ENCODE results near the gene ATP1A4.
A peak's percentile ranks its signal among the peaks of the same experiment; 100 is the strongest.

Gene ATP1A4

DNA sequence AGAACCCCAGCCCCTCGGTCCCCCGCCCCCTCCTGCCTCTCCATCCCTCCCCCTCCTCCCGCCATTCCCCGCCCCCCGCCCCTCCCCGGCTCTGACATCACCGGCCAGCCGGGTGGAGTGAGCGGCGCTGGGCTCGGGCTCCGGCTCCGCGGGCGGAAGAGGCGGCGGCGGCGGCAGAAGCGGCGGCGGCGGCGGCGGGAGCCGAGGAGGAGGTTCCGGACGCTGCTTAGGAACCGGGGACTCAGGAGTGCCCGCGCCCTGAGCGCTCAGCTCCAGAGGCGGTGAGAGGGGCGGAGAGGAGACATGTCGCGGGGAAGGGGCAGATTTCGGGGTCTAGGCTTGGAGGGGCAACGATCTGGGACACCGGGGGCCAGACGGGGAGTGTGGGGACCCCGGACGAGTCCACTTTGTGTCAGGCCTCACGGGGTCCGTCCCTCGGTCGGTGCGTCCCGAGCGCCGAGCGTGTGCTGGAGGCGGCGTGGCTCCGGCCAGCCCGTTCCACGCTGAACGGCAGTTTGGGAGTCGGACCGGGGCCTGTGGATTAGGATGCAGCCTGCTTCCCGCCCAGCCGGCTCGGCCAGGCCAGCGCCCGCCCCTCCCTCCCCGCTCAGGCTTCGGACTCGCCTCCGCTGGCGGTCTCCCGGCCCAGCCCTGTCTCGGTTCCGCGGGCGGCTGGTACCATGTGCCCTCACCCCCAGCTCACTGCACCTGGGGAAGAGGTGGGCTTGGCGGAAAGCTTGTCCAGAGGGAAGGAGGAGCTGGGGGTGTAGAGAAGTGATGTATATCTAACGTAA lies 54.0 kb downstream of the ATP1A4 start, which contains the start of gene PEA15:
Gene PEA15, plus strand, starts transcription at position 143 of the 794 bp plus-strand sequence. CDS start 6,161 bp downstream, outside the sequence.
- TF ChIP-seq, protein P1, sequence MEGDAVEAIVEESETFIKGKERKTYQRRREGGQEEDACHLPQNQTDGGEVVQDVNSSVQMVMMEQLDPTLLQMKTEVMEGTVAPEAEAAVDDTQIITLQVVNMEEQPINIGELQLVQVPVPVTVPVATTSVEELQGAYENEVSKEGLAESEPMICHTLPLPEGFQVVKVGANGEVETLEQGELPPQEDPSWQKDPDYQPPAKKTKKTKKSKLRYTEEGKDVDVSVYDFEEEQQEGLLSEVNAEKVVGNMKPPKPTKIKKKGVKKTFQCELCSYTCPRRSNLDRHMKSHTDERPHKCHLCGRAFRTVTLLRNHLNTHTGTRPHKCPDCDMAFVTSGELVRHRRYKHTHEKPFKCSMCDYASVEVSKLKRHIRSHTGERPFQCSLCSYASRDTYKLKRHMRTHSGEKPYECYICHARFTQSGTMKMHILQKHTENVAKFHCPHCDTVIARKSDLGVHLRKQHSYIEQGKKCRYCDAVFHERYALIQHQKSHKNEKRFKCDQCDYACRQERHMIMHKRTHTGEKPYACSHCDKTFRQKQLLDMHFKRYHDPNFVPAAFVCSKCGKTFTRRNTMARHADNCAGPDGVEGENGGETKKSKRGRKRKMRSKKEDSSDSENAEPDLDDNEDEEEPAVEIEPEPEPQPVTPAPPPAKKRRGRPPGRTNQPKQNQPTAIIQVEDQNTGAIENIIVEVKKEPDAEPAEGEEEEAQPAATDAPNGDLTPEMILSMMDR (IDR thresholded peaks at IDR 0.05; ENCODE audit: unreplicated experiment in 3 of 3) = no peak
- H3K9me3 Mint-ChIP-seq = no peaks in the 10 kb centered on the region
- peak within 1 kb of the TSS; percentile 74 to 80 (median 74) for H3K27ac Mint-ChIP-seq
- H3K4me1 Mint-ChIP-seq = peaks cover 54% of the 10 kb centered on the region
- H3K36me3 Mint-ChIP-seq (ENCODE audit: low read depth) = peaks cover 21% of the 10 kb centered on the region
- no peaks in the 10 kb centered on the region for H3K27me3 Mint-ChIP-seq (ENCODE audit: low read depth)
- H3K4me3 Mint-ChIP-seq = peak within 1 kb of the TSS; percentile 81 to 87 (median 83)

DNA sequence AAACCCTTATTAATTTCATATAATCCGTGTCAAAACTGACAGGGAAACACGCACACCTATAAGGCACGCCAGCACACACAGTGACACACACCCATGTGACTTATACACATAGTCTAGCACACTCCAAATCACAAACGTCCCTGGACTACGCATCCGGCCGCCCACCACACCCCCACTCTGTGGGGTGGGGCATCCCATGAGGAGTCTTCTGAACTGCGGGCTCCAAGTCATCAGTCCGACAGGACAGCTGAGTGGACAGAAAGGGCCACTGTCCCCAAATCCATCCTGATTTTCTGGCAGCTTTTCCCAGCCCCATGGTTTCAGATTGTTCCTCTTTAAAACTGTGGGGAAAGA lies 54.6 kb downstream of the ATP1A4 start:
- peaks cover 57% of the 10 kb centered on the region for H3K4me1 Mint-ChIP-seq
- peak overlapping the region; percentile 73 to 80 (median 74) for H3K27ac Mint-ChIP-seq
- no peaks in the 10 kb centered on the region for H3K9me3 Mint-ChIP-seq
- H3K27me3 Mint-ChIP-seq (ENCODE audit: low read depth) = no peaks in the 10 kb centered on the region
- TF ChIP-seq, protein P1 (IDR thresholded peaks at IDR 0.05; ENCODE audit: unreplicated experiment in 3 of 3) = no peak
- H3K36me3 Mint-ChIP-seq (ENCODE audit: low read depth) = peaks cover 23% of the 10 kb centered on the region
- peak overlapping the region; percentile 81 to 87 (median 83) for H3K4me3 Mint-ChIP-seq

DNA sequence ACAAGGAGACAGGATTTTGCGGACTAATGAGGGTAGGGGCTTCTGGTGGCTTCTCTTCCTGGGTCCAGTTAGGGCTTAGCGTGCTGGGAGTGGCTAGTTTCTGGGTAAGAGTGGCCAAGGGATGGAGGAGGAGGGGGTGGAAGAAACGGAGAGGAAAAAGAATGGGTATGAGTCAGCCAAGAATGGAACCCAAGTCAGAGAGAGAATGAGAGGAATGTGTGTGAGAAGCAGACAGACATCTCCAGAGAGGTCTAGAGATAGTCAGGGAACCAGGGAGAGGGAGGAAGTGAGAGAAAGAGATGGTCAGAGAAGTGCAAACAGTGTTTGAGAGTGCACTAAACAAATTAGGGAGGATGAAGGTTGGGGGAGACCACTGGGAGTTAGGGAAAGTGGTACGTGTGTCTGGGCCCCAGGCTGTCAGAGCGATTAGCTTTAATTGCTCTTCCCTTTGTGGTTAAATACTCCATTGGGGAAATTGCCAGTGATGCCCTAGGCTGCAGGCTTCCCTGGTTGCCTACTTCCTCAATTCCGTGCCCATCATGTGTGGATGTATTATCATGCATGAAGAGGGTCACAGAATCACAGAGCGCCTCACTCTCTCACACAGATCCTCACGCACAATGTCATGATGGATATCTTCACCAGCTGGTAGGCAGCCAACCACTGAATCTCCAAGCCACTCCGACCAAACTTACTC lies 55.2 kb downstream of the ATP1A4 start:
- Mint-ChIP-seq H3K27me3 (ENCODE audit: low read depth) (no peaks in the 10 kb centered on the region), H3K9me3 (no peaks in the 10 kb centered on the region), H3K4me3 (peak overlapping the region; percentile 81 to 87 (median 83)), H3K4me1 (peaks cover 57% of the 10 kb centered on the region), H3K27ac (peak overlapping the region; percentile 73 to 80 (median 74)), H3K36me3 (ENCODE audit: low read depth) (peaks cover 26% of the 10 kb centered on the region)
- TF ChIP-seq, protein P1 (IDR thresholded peaks at IDR 0.05; ENCODE audit: unreplicated experiment in 3 of 3) = no peak

DNA sequence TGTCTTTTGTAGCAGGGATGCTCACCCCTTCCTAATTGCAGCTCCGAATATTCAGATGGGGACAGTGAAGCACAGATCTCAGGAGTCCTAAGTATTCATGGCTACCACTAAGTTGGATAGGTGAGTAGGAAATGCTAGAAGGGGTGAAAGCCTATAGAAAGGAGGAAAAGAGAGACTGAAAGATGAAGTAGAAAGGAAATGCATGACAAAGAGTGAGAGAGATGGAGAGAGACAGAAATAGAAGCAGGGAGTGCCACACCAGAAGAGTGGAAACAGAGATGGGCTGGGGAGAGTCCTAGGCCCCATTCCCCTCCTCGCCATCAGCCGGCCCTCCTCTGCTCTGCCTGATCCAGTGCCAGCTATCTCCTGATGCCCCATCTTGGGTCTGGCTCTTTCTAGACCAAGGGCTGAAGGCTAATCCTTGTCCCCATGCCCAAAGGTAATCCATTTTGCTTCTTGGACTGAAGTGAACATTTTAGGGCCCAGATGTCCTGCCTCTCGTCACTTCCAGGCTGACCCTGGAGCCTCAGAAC lies 55.8 kb downstream of the ATP1A4 start:
- H3K27ac Mint-ChIP-seq = peak overlapping the region; percentile 42 to 74 (median 68)
- peak overlapping the region; percentile 81 to 87 (median 83) for H3K4me3 Mint-ChIP-seq
- H3K36me3 Mint-ChIP-seq (ENCODE audit: low read depth) = peaks cover 32% of the 10 kb centered on the region
- peaks cover 60% of the 10 kb centered on the region for H3K4me1 Mint-ChIP-seq
- TF ChIP-seq, protein P1 (IDR thresholded peaks at IDR 0.05; ENCODE audit: unreplicated experiment in 3 of 3) = no peak
- no peaks in the 10 kb centered on the region for H3K9me3 Mint-ChIP-seq
- H3K27me3 Mint-ChIP-seq (ENCODE audit: low read depth) = no peaks in the 10 kb centered on the region

GRCh38 chr1:160207771-160208556 lies 56.6 kb downstream of the ATP1A4 start:
- peaks cover 63% of the 10 kb centered on the region for H3K4me1 Mint-ChIP-seq
- H3K36me3 Mint-ChIP-seq (ENCODE audit: low read depth) = peaks cover 40% of the 10 kb centered on the region
- H3K4me3 Mint-ChIP-seq = peak overlapping the region; percentile 81 to 87 (median 83)
- peak overlapping the region; percentile 42 to 74 (median 68) for H3K27ac Mint-ChIP-seq
- H3K9me3 Mint-ChIP-seq = no peaks in the 10 kb centered on the region
- TF ChIP-seq, protein P1 (IDR thresholded peaks at IDR 0.05; ENCODE audit: unreplicated experiment in 3 of 3) = no peak
- H3K27me3 Mint-ChIP-seq (ENCODE audit: low read depth) = no peaks in the 10 kb centered on the region

Measured in nephron (organoid).